CD4-positive, CD25-positive, alpha-beta regulatory T cell (primary cell): ENCODE results near the gene ITGAX. TPM values are rescaled to one million over a fixed set of nuclear protein-coding genes. Genes with fewer than 3 reads are reported as not detected.
A peak's percentile ranks its signal among the peaks of the same experiment; 100 is the strongest.

Experiments
- ATAC-seq, 2 donors: fragments of 150-1000 bp; cut with Tn5 transposase; one replicate each; pipeline ENCODE4 v1.10.0; 2021; ENCODE audit warnings: low read depth in 2 of 2, moderate number of reproducible peaks in 2 of 2, moderate library complexity in 1 of 2
- DNase-seq, 3 donors: peaks; one replicate each; pipeline versions ENCODE4 v3.0.0 to v3.0.0-alpha.2; 2012 to 2022; ENCODE audit warnings: mixed read lengths in 1 of 3
- H3K27ac ChIP-seq: one replicate; pipeline ENCODE4 v1.7.0; 2013; ENCODE audit warnings: mild to moderate bottlenecking, low read length; ENCODE audit not compliant: insufficient read depth, poor library complexity, severe bottlenecking
- H3K27me3 ChIP-seq: one replicate; pipeline ENCODE4 v1.7.0; 2013; ENCODE audit warnings: low read length; ENCODE audit not compliant: control insufficient read depth, insufficient read depth
- H3K36me3 ChIP-seq: one replicate; pipeline ENCODE4 v1.7.0; 2013; ENCODE audit warnings: mild to moderate bottlenecking, low read length, moderate library complexity; ENCODE audit not compliant: control insufficient read depth, insufficient read depth
- H3K4me1 ChIP-seq: 2 replicates; pipeline ENCODE4 v1.7.0; 2013; ENCODE audit warnings: mild to moderate bottlenecking, low read length; ENCODE audit not compliant: insufficient read depth, control insufficient read depth, poor library complexity, severe bottlenecking
- H3K4me3 ChIP-seq: one replicate; pipeline ENCODE4 v1.7.0; 2013; ENCODE audit warnings: low read depth, mild to moderate bottlenecking, low read length, moderate library complexity
- H3K9me3 ChIP-seq, 2 experiments: 1 replicate in 1 of 2; 2 replicates in 1 of 2; pipeline ENCODE4 v1.7.0; 2013; ENCODE audit warnings: low read length in 2 of 2, mild to moderate bottlenecking in 1 of 2, moderate library complexity in 1 of 2; ENCODE audit not compliant: control insufficient read depth in 2 of 2
- H3K27ac Mint-ChIP-seq, 3 donors: one replicate each; pipeline ENCODE4 v1.8.0; 2020 to 2022; ENCODE audit warnings: mild to moderate bottlenecking in 3 of 3, mixed read lengths in 3 of 3, moderate library complexity in 2 of 3
- H3K27me3 Mint-ChIP-seq: one replicate; pipeline ENCODE4 v1.8.0; 2022; ENCODE audit warnings: mild to moderate bottlenecking, mixed read lengths
- H3K36me3 Mint-ChIP-seq: one replicate; pipeline ENCODE4 v1.8.0; 2020; ENCODE audit warnings: mixed read lengths
- H3K4me1 Mint-ChIP-seq, 4 donors: one replicate each; pipeline ENCODE4 v1.8.0; 2020 to 2022; ENCODE audit warnings: mixed read lengths in 4 of 4, mild to moderate bottlenecking in 1 of 4
- H3K4me3 Mint-ChIP-seq, 4 donors: one replicate each; pipeline ENCODE4 v1.8.0; 2020 to 2022; ENCODE audit warnings: mild to moderate bottlenecking in 4 of 4, mixed read lengths in 4 of 4, moderate library complexity in 3 of 4
- H3K9me3 Mint-ChIP-seq, 7 donors: one replicate each; pipeline ENCODE4 v1.8.0; 2020 to 2022; ENCODE audit warnings: mixed read lengths in 7 of 7, mild to moderate bottlenecking in 3 of 7, moderate library complexity in 2 of 7
- polyA plus RNA-seq, 4 donors: library from polyadenylated mRNA; unstranded; fragments of 300-500 nt; fragmentation: Illumina TruSeq; gene quantifications; one replicate each; pipeline ENCODE4 v1.2.3, GENCODE V29; 2021
- total RNA-seq: library from RNA; stranded (reverse); gene quantifications from one replicate; pipeline ENCODE4 v1.2.3, GENCODE V29; 2022

ITGAX gene
- total and polyA plus RNA-seq, 5 donors from 2014 or later: 0.47 to 1.9 TPM; not detected in 3

DNA sequence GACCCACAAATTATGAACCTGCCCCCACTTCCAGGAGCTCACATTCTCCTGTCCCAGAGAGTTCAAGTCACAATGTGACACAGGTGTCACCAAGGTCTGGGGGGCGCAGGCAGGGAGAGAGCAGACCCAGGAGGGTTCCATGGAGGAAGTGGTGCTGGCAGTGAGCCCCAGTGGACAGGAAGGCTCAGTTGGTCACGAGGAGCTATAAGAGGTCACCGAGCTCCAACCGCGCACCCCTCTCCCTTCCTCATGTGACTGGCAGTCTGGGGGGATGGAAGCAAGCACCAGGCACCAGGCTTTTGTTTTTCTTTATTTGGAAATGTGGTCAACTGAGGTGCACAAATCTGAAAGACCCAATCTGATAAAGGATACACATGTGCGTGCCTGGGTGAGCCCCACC, 40.7 kb downstream of the ITGAX start:
- Histone ChIP-seq H3K9me3 (peaks cover 0 to 6% of the 10 kb centered on the region in 2 experiments), H3K27ac (no peak overlapping the region), H3K27me3 (no peaks in the 10 kb centered on the region), H3K36me3 (no peaks in the 10 kb centered on the region), H3K4me3 (no peak overlapping the region), H3K4me1 (no peaks in the 10 kb centered on the region)
- H3K4me3 Mint-ChIP-seq: no peak overlapping the region
- peaks cover 0 to 4% (median 1%) of the 10 kb centered on the region in 4 donors for H3K4me1 Mint-ChIP-seq
- no peak overlapping the region for H3K27ac Mint-ChIP-seq
- H3K9me3 Mint-ChIP-seq: peaks cover 0 to 9% (median 2%) of the 10 kb centered on the region in 7 donors
- ATAC-seq (no peak), DNase-seq (no peak)
- no peaks in the 10 kb centered on the region for H3K36me3 Mint-ChIP-seq
- H3K27me3 Mint-ChIP-seq: peaks cover 11% of the 10 kb centered on the region

DNA sequence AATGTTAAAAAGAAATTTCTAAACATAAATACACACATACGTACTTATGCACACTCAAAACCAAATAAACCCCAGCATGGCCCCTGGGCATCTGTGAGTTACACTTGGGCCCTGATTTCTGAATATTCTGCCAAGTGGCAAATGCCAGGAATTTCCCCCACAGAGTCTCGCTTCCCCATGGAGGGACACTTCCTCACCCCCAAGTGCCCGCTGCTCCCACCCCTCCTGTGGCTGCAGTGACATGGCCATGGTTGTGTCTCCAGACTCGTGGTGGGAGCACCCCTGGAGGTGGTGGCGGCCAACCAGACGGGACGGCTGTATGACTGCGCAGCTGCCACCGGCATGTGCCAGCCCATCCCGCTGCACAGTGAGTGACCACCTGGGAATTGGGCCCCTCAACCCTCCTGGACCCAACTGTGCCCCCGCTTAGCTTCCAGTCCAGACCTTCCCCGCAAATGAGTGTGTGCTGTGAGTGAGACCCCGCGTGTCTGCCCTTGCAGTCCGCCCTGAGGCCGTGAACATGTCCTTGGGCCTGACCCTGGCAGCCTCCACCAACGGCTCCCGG, 42.2 kb downstream of the ITGAX start:
- H3K9me3 ChIP-seq: peaks cover 0 to 6% of the 10 kb centered on the region in 2 experiments
- H3K27me3 ChIP-seq: no peaks in the 10 kb centered on the region
- DNase-seq: no peak
- no peak overlapping the region for H3K27ac ChIP-seq
- H3K36me3 Mint-ChIP-seq: no peaks in the 10 kb centered on the region
- H3K4me3 ChIP-seq: no peak overlapping the region
- H3K27ac Mint-ChIP-seq: no peak overlapping the region
- H3K4me1 Mint-ChIP-seq: peaks cover 0 to 4% (median 1%) of the 10 kb centered on the region in 4 donors
- no peak overlapping the region for H3K4me3 Mint-ChIP-seq
- H3K27me3 Mint-ChIP-seq: peaks cover 8% of the 10 kb centered on the region
- H3K36me3 ChIP-seq: no peaks in the 10 kb centered on the region
- H3K9me3 Mint-ChIP-seq: peaks cover 0 to 9% (median 2%) of the 10 kb centered on the region in 7 donors
- no peaks in the 10 kb centered on the region for H3K4me1 ChIP-seq
- no peak for ATAC-seq

DNA sequence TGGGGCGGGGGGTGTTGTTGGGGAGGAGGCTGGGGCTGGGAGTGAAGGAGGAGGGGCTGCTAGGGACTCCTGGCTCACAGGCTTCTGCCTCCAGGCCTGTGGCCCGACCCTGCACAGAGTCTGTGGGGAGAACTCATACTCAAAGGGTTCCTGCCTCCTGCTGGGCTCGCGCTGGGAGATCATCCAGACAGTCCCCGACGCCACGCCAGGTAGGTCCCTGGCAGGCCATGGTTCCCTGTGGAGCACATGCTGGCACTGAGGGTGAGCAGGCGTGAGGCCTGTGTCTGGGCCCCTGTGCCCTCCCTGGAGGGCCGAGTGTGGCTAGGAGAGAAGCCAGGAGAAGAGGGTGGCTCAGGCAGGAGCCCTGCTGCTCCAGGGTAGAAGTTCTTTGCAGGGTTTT, 42.7 kb downstream of the ITGAX start:
- DNase-seq (no peak), ATAC-seq (no peak)
- Histone ChIP-seq H3K27ac (no peak overlapping the region), H3K9me3 (peaks cover 0 to 6% of the 10 kb centered on the region in 2 experiments), H3K27me3 (no peaks in the 10 kb centered on the region), H3K36me3 (no peaks in the 10 kb centered on the region), H3K4me3 (no peak overlapping the region), H3K4me1 (no peaks in the 10 kb centered on the region)
- Mint-ChIP-seq H3K9me3 (peaks cover 0 to 9% (median 2%) of the 10 kb centered on the region in 7 donors), H3K36me3 (no peaks in the 10 kb centered on the region), H3K27me3 (peaks cover 4% of the 10 kb centered on the region), H3K4me3 (no peak overlapping the region), H3K27ac (no peak overlapping the region), H3K4me1 (peaks cover 0 to 4% (median 1%) of the 10 kb centered on the region in 4 donors)

DNA sequence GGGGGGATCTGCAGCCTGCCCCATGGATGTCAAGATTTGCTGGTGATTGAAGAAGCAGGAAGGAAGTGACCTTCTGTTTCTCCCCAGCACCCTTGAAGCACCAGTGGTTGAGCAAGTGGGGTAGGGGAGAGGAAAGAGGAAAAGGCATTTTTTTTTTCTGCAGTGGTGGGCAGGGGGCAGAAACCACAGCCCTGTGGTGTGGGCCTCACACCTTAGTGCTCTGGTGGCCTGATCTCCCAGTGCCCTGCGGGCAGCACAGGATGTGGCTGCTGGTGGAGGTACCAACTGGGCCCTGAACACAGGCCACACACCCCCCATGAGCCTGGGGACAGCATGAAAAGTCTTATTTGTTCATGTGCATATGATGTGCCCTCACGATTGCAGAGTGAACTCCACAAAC, 45.2 kb downstream of the ITGAX start:
- H3K36me3 ChIP-seq: no peaks in the 10 kb centered on the region
- H3K27me3 Mint-ChIP-seq: no peaks in the 10 kb centered on the region
- ATAC-seq (peak in 1 of 2 donors; percentile 28), DNase-seq (peak in 1 of 3 donors; percentile 6)
- no peak overlapping the region for H3K4me3 Mint-ChIP-seq
- no peak overlapping the region for H3K4me3 ChIP-seq
- H3K4me1 ChIP-seq: no peaks in the 10 kb centered on the region
- peaks cover 0 to 9% (median 2%) of the 10 kb centered on the region in 7 donors for H3K9me3 Mint-ChIP-seq
- H3K4me1 Mint-ChIP-seq: peaks cover 0 to 4% (median 1%) of the 10 kb centered on the region in 4 donors
- no peaks in the 10 kb centered on the region for H3K27me3 ChIP-seq
- no peaks in the 10 kb centered on the region for H3K36me3 Mint-ChIP-seq
- H3K27ac ChIP-seq: no peak overlapping the region
- H3K27ac Mint-ChIP-seq: peak overlapping the region in 1 of 3 donors; percentile 3
- peaks cover 0 to 6% of the 10 kb centered on the region in 2 experiments for H3K9me3 ChIP-seq

DNA sequence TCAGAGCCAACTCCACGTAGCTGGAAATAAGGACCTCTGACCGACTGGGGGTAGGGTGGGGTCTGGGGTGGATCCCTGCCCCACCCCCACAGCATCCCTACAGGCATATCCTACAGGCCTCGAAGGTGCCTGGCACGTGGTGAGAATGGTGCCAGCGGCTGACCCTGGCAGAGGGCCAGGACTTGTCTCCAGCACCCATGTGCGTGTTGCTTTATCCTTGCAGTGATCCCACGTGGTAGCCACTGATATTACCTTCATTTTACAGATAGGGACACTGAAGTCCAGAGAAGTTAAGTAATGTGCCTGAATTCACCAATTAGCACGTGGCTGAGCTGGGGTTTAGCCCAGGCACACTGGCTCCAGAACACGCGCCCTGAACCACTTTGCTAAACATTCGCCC, 46.5 kb downstream of the ITGAX start:
- peaks cover 0 to 9% (median 2%) of the 10 kb centered on the region in 7 donors for H3K9me3 Mint-ChIP-seq
- no peaks in the 10 kb centered on the region for H3K36me3 Mint-ChIP-seq
- H3K4me1 Mint-ChIP-seq: peaks cover 0 to 4% (median 1%) of the 10 kb centered on the region in 4 donors
- H3K9me3 ChIP-seq: peaks cover 0 to 6% of the 10 kb centered on the region in 2 experiments
- H3K27me3 ChIP-seq: no peaks in the 10 kb centered on the region
- no peak overlapping the region for H3K4me3 Mint-ChIP-seq
- no peak for ATAC-seq
- no peak overlapping the region for H3K4me3 ChIP-seq
- H3K27me3 Mint-ChIP-seq: no peaks in the 10 kb centered on the region
- no peak overlapping the region for H3K27ac Mint-ChIP-seq
- no peaks in the 10 kb centered on the region for H3K4me1 ChIP-seq
- no peaks in the 10 kb centered on the region for H3K36me3 ChIP-seq
- H3K27ac ChIP-seq: no peak overlapping the region
- no peak for DNase-seq

DNA sequence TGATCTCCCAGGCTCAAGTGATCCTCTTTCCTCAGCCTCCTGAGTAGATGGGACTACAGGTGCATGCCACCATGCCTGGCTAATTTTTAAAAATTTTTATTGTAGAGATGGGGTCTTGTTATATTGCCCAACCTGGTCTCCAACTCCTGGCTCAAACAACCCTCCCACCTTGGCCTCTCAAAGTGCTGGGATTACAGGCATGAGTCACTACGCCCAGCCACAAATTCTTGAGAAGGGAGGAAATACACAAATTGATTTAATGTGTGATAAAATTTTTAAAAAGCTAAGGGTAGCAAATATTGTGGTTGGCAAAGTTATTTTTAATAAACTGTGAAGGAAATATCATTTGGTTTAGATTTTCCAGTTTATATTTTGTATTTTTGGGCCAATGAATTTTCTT, 47.7 kb downstream of the ITGAX start:
- H3K27ac ChIP-seq: no peak overlapping the region
- ATAC-seq (no peak), DNase-seq (no peak)
- H3K4me1 ChIP-seq: no peaks in the 10 kb centered on the region
- H3K36me3 Mint-ChIP-seq: no peaks in the 10 kb centered on the region
- peaks cover 0 to 9% (median 2%) of the 10 kb centered on the region in 7 donors for H3K9me3 Mint-ChIP-seq
- H3K27me3 ChIP-seq: no peaks in the 10 kb centered on the region
- no peaks in the 10 kb centered on the region for H3K27me3 Mint-ChIP-seq
- no peak overlapping the region for H3K4me3 Mint-ChIP-seq
- H3K4me3 ChIP-seq: no peak overlapping the region
- H3K27ac Mint-ChIP-seq: no peak overlapping the region
- H3K4me1 Mint-ChIP-seq: peaks cover 0 to 4% (median 1%) of the 10 kb centered on the region in 4 donors
- H3K9me3 ChIP-seq: peaks cover 0 to 6% of the 10 kb centered on the region in 2 experiments
- no peaks in the 10 kb centered on the region for H3K36me3 ChIP-seq

DNA sequence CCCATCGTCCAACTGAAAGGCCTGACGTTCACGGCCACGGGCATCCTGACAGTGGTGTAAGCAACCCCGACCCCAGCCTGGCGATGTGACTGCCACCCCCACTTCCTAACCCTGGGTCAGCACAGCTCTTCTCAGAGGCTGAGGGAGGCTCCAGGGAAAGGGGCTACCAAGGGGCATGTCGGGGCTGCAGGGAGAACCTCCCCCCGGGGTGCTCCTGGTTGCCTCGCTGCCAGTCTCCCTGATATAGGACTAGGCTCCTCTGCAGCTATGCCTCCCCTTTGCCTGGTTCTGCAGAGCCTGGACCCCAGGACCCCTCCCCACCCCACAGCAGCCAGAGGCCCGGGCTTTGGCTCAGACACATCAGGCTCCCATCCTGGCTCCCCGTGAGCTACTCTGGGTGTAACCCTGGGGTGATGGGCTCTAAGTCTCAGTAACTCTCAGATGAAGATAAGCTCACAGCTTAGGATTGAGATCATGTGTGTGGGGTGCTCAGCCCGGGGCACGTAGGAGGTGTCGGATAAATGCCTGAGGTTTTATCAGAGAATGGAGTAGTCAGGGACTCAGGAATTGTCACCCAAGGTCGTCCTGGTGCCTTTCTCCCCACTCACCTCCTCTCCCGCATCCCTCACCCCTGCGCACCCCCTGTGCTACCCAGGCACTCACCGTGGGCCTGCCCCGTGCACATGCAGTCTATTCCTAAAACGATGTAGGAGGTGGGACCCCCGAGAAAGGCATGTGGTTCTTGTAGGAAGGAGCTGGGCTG, 48.8 kb downstream of the ITGAX start:
- no peaks in the 10 kb centered on the region for H3K27me3 Mint-ChIP-seq
- DNase-seq (no peak), ATAC-seq (no peak)
- Histone ChIP-seq H3K4me3 (no peak overlapping the region), H3K36me3 (no peaks in the 10 kb centered on the region), H3K27me3 (no peaks in the 10 kb centered on the region), H3K9me3 (peaks cover 0 to 6% of the 10 kb centered on the region in 2 experiments), H3K27ac (no peak overlapping the region), H3K4me1 (no peaks in the 10 kb centered on the region)
- H3K36me3 Mint-ChIP-seq: no peaks in the 10 kb centered on the region
- peak overlapping the region in 1 of 4 donors; percentile 4 for H3K4me3 Mint-ChIP-seq
- peaks cover 0 to 9% (median 2%) of the 10 kb centered on the region in 7 donors for H3K9me3 Mint-ChIP-seq
- H3K4me1 Mint-ChIP-seq: peaks cover 0 to 4% (median 1%) of the 10 kb centered on the region in 4 donors
- no peak overlapping the region for H3K27ac Mint-ChIP-seq
